ENCODE measurements around the gene FAM32A.

Gene FAM32A

DNA sequence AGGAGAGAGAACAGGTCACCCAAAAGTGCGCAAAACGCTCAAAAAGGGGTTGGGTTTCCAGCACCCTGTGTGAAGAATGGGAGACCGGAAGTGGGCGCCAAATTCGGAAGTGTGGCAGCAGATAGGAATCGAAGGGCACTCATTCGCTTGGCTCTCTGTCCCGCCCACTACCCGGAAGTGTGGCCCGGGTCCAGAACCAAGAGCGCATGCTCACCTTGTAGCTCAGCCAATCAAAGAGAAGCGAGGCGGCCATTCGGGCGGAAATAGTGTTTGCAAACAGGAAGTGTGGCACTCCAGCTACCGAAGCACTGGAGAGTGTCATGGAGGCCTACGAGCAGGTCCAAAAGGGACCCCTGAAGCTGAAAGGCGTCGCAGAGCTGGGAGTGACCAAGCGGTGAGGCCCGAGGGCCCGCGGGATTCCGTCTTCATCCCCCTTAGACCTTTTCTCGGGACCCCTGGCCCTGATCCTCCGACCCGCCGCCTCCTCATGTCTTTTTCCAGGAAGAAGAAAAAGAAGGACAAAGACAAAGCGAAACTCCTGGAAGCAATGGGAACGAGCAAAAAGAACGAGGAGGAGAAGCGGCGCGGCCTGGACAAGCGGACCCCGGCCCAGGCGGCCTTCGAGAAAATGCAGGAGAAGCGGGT, at the start of gene FAM32A:
FAM32A (plus strand) TSS at position 288 of the 645 bp plus-strand sequence; CDS start at position 321, 33 bp downstream.
- DNase-seq: peak; percentile 96 to 97

DNA sequence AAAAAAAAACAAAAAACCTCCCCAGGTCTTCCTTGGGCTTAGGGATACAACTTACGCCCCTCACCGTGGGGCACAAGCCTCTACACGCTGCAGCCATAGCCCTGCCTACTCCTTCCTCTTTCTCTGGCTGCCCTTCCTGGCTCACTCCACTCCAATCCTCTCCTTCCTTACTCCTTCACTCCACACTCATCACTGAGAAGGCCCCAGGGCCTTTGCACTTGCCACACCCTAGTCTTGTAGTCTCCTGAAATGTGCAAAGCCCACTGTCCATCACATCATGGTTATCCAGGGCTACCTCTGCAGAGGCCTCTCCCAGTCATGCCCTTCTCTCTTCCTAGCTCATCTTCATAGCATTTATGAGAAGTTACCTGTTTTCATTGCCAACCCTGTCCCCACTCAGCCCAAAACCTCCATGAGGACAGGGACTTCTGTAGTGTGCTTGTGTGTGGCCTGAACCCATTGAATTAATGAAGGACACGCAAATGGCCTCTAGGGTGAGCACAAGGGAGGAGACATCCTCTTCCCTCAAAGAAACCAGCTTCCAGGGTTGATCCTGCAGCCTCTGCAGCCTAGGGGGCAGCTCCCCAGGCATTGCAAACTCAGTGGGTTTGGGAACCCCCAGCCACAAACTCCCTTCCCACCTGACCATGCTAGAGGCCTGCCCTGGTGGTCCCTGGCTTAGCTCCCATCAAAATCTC, 49.6 kb upstream of the FAM32A start:
- no peak for DNase-seq

DNA sequence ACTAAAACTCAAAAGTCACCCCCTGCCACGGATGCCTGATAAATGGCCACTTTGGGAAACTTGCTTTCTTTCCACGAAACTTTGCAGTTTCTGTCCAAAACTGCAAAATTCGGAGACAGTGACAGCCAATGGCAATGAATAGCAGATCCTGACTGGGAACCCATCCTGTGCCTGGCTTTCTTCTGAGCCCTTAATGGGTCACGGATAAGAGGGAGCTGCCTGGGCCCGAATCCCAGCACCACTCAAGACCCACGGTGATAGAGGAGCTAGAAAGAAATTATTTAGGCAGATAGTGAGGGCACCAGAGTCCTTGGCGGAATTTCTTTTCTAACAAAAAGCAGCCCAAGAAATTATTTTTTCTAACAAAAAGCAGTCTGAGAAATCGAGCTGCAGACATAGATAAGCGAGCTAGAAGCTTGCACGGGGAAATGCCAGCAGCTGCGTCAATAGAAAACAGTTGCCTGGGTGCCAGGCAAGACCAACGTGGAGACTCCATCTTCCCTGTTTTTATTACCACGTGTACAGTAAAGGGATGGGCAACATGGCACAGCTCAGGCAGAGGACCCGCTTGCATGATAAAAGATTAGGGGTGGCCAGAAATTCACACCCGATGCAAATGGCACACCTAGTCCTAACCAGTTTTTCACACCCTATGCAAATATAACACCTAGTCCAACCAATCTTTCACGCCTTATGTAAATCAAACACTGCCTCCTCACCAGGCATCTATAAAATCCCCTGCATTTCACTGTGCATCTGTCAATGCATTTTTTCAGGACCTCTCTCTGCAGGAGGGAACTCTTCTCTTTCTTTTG, 48.8 kb upstream of the FAM32A start:
- DNase-seq: no peak

DNA sequence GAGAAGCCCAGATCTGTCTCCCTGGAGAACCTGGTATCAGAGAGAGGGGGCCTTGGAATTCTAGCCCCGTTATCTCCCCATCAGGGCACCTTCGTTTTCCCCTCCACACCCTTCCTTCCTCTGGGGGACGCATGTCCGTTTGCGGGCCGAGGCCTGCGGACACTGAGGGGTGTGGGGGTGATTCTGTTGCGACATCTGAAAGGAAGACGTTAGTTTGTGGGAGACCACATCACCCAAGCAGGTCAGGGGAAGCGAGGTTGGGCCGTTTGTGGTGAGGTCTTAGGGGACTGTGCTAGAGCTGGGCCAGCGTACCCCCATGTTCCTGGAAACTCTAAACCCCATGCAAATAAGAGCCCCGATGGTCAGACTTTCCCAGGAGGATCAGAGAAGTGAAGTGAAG, 45.5 kb upstream of the FAM32A start:
- no peak for DNase-seq

DNA sequence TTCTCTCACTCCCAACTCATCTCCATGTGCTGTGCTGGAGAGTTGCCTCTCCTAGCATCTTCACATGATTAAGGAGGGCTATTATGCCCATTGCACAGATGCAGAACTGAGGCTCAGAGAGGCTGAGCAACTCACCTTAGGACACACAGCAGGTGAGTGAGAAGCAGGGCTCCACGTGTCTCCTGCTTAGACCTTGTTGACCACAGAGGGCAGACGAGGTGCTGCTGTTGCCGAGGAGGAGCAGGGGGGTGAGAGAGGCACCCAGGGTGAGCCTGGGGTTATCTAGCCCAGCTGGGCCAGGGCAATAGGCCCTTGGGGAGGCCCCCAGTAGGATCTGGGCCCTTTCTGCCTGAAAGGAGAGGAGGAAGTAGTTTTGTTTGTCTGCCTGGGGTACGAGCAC, 44.2 kb upstream of the FAM32A start:
- no peak for DNase-seq

DNA sequence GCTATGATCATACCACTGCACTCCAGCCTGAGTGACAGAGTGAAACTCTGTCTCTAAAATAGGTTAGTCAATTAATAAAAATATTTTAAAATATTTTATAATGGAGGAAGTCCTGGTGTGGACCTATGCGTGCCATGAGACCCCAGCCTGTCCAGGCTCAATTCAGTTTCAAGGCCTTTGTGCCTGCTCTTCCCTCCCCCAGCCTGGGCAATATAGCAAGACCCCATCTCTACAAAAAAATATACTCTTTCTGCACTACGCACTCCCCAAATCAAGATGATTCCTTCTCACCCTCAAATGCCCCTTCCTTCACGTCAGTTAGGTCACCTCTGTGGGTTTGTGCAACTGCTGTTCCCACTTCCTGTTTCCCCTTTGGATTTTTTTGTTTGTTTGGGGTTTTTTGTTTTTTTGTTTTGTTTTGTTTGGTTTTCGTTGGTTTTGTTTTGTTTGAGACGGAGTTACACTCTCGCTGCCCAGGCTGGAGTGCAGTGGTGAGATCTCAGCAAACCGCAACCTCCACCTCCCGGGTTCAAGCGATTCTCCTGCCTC, 43.1 kb upstream of the FAM32A start:
- DNase-seq: no peak

DNA sequence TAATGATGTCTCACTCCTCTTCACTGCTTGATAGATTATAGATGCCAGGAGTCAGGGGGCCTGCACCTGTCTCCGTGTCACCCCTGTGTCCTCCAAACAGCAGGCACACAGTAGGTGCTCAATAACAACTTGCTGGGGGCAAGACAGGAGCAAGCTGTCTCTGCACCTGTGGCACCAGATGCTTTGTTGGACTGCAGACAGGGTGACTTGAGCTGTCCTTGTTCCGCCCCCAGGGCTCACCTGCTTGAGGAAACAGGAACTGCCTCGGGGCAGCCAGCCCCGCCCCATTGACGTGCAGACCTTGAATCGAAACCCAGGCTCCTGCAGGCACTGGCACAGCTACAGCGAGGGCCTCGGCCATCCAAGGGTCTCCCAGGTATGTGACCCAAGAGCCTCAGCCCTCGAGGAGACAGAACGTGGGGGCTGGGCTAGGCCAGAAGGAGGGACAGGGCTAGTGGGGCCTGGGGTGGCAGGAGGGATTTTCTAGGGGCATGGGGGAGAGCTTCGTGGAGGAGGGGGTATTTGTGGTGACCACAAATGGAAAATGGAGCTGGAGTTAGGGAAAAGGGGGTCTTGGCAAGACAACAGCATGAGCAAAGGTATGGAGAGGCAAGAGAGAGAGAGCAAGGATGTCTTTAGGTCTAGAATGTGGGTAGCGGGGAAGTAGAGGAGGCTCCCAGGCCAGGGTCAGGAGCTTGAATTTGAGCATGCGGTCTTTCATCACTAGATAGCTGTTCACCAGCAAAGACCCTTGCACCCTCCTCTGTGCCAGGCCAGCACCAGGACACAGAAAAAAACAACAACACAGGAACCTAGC, 41.6 kb upstream of the FAM32A start, which contains the start of gene HSH2D:
HSH2D (plus strand) TSS at position 287 of the 817 bp plus-strand sequence. CDS start 5,066 bp downstream, outside the sequence.
- DNase-seq: no peak

DNA sequence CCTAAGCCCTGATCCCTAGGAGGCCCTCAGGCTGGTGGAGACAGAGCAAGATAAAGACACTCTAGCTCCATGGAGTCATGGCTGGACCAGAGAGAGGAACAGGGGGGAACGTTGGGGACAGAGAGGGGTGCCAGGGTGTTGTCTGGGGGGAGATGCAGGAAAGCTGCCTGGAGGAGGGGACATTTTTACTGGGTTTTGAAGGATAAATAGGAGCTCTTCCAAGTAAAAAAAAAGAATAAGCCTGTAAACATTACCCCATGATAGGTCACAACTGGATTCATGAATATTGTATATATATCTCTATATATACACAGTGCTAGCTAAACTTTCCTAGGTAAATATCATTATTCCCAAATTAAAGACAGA, 41.0 kb upstream of the FAM32A start:
- no peak for DNase-seq

DNA sequence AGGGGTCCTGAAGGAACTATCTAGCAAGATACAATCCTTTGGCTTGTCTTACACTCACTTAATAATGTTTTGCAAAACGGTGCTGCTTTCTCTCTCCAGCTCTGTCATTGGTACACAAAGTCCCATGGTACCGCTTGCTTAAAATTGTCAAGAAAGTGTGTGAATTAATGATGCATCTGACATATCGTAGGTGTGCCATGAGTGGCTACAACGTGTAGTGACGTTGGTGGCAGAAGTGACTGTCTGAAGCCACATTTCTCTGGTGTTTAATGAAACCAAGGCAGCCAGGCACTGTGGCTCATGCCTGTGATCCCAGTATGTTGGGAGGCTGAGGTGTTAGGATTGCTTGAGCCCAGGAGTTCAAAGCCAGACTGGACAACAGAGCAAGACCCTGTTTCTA, 39.1 kb upstream of the FAM32A start:
- DNase-seq: no peak

DNA sequence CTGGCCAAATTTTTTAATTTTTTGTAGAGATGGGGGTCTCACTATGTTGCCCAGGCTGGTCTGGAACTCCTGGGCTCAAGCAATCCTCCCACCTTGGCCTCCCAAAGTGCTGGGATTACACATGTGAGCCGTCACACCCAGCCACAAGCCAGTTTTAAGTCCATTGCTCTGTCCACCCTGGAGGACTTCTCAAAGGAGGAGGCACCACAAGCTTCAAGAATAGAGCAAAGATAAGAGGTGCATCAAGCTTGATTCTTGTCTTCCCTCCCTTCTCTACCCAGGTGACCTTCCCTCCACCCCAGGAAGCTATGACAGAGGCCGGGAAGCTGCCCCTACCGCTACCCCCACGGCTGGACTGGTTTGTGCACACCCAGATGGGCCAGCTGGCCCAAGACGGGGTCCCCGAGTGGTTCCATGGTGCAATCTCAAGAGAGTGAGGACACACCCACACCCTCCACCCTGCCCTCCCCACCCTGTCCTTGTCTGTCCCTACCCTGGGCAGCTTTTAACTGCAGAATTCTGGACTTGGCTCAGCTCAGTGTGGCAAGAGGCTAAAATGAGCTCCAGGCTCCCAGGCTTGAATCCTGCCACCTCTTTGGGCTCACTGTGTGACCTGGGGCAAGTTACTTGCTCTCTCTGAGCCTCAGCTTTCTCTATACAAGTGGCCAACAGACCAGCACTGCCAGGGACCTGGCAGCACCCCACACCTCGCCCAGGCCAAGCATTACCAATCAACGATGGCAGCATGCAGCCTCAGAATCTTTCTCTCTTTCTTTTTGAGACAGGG, 36.6 kb upstream of the FAM32A start:
- no peak for DNase-seq

DNA sequence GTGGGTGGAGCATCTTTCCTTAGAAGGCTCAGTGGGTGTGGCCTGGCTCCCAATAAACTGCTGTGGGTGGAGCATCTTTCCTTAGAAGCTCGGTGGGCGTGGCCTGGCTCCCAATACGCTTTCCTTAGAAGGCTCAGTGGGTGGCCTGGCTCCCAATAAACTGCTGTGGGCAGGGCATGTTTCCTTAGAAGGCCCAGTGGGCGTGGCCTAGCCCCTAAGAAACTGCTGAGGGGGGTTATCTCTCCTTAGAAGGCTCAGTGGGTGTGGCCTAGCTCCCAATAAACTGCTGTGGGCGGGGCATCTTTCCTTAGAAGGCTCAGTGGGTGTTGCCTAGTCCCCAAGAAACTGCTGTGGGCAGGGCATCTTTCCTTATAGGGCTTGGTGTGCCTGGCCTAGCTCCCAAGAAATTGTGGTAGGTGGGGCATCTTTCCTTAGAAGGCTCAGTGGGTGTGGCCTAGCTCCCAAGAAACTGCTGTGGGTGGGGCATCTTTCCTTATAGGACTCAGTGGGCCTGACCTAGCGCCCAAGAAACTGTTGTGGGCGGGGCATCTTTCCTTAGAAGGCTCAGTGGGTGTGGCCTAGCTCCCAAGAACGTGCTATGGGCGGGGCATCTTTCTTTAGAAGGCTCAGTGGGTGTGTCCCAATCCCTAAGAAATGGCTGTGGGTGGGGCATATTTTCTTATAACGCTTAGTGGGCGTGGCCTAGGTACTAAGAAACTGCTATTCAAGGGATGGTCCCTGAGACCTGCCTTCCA, 31.5 kb upstream of the FAM32A start:
- DNase-seq: no peak

DNA sequence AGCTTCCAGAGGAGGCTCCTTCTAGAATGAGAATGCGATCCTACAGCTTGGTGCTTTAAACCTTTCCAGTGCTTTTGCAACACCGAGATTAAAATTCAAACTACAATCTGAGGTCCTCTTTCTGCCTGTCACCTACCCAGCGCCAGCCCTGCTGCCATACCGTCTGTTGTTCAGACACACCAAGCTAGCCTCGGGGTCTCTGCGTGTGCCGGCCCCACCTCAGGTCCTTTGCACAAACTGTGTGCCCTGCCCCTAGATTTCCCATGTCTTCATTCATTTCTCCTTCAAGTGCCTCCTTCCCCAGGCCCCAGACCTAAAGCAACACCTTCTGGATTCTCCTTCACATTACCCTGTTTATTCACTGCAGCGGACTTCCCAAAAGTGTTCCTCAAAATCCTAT, 30.7 kb upstream of the FAM32A start:
- DNase-seq: no peak

DNA sequence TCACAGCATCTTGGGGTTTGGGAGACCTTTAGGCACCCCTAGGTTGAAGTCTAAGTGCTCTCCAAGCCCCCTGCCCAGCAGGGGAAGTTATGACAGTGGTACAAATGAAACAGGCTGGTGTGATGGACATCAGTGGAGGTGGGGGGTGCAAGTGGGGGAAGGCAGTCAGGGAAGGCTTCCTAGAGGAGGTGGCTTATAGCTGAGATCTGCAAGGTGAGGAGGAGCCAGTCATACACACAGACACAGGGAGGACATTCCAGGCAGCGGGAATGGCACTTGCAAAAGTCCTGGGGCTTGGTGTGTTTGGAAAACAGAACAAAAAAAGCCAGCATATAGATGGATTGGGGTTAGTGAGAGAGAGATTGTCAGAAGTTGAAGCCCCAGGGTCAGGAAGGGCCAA, 30.1 kb upstream of the FAM32A start:
- no peak for DNase-seq

DNA sequence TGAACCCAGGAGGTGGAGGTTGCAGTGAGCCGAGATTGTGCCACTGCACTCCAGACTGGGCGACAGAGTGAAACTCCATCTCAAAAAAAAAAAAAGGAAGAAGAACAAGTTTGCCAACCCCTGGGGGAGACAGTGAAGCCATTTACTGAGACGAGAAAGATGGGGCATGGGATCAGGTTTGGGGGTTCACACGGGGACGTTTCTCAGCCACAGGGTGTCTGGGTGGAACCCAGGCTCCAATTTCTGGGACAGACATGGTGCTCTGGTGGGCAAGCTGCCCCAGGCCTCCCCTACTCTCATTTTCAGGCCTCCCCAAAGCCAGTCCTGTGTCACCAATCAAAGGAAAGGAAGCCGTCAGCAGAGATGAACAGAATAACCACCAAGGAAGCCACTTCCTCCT, 28.3 kb upstream of the FAM32A start:
- no peak for DNase-seq

DNA sequence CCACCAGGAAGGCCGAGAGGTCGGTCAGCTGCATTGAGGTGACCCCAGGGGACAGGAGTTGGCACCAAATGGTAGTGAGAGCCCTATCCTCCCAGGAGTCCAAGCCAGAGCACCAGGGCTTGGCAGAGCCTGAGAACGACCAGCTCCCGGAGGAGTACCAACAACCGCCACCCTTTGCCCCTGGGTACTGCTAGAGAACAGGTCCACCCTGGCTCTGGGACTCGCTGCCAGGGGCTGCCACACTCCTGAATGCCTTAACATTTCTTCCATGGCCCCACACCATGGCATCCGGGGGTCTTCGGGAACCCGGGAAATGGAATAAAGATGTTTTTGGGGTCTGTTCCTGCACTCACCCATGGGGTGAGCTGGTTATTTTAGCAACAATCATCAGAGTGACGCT, 27.6 kb upstream of the FAM32A start:
- no peak for DNase-seq

DNA sequence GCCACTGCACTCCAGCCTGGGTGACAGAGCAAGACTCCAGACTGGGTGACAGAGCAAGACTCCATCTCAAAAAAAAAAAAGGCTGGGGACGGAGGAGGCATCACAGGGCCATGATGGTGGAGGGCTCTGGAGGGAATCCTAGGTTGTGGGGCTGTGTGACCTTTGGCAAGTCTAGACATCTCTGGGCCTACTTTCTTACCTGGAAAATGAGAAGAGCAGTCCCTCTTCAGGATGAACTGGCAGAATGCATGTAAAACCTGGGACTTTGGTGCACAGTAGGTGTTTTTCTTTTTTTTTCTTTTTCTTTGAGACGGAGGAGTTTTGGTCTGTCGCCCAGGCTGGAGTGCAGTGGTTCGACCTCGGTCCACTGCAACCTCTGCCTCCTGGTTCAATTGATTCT, 25.6 kb upstream of the FAM32A start:
- DNase-seq: no peak

DNA sequence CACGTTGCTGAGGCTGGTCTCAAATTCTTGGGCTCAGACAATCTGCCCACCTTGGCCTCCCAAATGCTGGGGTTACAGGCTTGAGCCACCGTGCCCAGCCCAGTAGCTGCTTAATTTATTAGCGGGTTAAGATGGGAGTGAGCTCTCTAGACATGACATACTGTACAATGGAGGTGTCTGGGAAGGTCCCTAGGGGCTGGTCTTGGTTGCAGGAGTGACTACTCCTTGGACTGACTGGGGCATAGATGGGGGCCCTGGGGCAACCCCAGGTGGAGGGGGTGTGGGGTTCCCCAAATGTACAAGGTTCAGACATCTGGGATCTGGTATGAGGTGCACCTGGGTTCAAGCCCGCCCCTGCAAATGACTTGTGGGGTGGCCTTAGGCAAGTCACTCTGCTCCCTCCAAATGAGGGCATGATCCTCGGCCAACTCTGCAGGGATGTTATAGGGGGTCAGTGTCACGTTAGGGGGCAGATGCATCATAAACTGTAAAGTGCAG, 24.7 kb upstream of the FAM32A start:
- no peak for DNase-seq

DNA sequence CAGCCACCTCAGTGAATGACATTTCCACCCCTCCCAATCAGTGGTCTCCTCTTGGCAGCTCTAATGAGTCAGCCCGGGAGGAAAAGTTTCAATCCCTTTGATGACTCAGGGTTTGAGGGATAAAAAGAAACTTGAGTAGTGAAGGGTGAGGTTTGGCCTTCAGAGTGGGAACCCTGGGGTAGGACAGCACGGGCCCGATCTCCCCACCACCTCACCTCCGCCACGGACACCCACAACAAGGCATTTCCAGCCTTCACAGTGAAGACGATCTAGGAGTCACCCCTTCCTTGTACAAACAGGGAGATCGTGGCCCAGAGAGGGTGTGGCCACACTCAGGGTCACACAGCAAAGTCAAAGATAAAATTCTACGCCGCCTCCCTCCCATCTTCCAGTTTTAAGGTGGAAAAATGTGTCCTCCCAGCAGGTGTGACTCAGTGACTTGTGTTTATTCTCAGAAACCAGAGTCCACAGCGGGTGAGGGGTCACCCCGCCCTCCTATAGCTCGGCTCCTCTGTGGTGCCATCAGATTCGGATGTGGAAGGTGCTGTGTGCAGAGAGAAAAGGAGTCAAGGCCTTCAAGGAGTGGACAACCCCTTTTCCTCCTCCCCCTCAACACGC, 24.2 kb upstream of the FAM32A start:
- DNase-seq: no peak

DNA sequence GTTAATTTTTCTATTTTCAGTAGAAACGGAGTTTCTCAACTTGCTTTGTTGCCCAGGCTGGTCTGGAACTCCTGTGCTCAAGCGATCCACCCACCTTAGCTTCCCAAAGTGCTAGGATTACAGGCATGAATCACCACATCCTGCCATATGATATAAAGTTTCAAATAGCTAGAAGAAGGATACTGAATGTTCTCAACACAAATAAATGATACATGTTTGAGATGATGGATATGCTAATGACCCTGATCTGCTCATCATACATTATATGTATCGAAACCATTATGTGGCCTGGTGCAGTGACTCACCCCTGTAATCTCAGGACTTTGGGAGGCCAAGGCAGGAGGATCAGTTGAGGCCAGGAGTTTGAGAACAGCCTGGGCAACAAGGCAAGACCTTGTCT, 23.4 kb upstream of the FAM32A start:
- DNase-seq: no peak

DNA sequence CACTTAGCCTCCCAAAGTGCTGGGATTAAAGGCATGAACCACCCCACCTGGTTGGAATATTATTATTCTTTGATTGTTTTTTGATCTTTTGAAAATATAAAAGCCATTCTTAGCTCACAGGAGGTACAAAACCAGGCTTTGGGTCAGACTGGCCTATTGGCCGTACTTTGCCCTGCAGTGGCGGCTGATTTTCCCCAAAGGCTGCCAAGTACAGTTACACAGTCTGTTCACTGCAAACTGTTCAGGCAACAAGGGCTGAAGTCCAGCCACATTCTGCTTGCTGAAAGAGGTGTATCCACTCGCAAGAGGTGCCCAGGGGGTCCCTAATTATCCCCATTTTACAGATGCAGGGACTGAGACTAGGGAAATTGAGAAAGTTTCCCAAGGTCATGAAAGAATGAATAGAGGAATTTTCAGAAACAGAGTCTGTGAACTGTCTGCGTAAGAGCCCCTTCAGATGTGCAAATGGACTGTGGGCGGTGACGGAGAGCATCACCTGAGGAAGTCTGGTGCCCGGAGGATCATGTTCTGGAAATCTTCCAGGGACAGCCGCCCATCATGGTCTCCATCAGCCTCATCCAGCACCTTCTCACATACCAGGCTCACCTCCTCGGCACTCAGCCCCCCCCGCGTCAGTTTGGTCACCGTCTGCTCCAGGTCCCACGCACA, 20.9 kb upstream of the FAM32A start:
- DNase-seq: no peak
